Thymus (tissue), 11 donors: ENCODE data around the gene TTLL7. TPM values are rescaled to one million over a fixed set of nuclear protein-coding genes. Genes with fewer than 3 reads are reported as not detected.
"Not testable (repeated sequence)": the region's sequence is repeated elsewhere in the genome, so short reads cannot be mapped to it uniquely, and the experiment has no call there.

Experiments
- DNase-seq, 9 donors: peaks; one replicate each; pipeline ENCODE4 v3.0.0-alpha.2; 2013; ENCODE audit warnings: low spot score in 9 of 9, low read depth in 6 of 9, missing footprints in 1 of 9
- H3K27ac ChIP-seq, 2 donors: one replicate each; pipeline ENCODE4 v1.5.1; 2013; ENCODE audit warnings: control low read depth in 1 of 2, low read depth in 1 of 2, low read length in 1 of 2, mild to moderate bottlenecking in 1 of 2, moderate library complexity in 1 of 2
- H3K27me3 ChIP-seq, 2 donors: one replicate each; pipeline ENCODE4 v1.5.1; 2013; ENCODE audit warnings: low read length in 1 of 2; ENCODE audit not compliant: control insufficient read depth in 2 of 2, insufficient read depth in 1 of 2
- H3K36me3 ChIP-seq, 2 donors: one replicate each; pipeline ENCODE4 v1.5.1; 2013; ENCODE audit warnings: low read length in 1 of 2, mild to moderate bottlenecking in 1 of 2, moderate library complexity in 1 of 2; ENCODE audit not compliant: control insufficient read depth in 2 of 2, insufficient read depth in 2 of 2
- H3K4me1 ChIP-seq, 2 donors: one replicate each; pipeline ENCODE4 v1.5.1; 2013; ENCODE audit warnings: low read length in 2 of 2; ENCODE audit not compliant: control insufficient read depth in 2 of 2, insufficient read depth in 2 of 2
- H3K4me3 ChIP-seq, 2 donors: one replicate each; pipeline ENCODE4 v1.5.1; 2013; ENCODE audit warnings: low read length in 2 of 2, control low read depth in 1 of 2, mild to moderate bottlenecking in 1 of 2
- H3K9me3 ChIP-seq, 2 donors: one replicate each; pipeline ENCODE4 v1.5.1; 2013; ENCODE audit warnings: low read length in 1 of 2, mild to moderate bottlenecking in 1 of 2; ENCODE audit not compliant: control insufficient read depth in 2 of 2, insufficient read depth in 1 of 2
- WGBS: extraction: QIAGEN DNeasy Blood & Tissue Kit; methylation state at CpG from one replicate; pipeline ENCODE4 v1.1.7; 2013; 5-methylcytosine and 5-hydroxymethylcytosine counted together
- polyA plus RNA-seq: library from polyadenylated mRNA; stranded (reverse); fragments of 200-250 nt; gene quantifications from one replicate; pipeline ENCODE4 v1.2.3, GENCODE V29; 2013
- total RNA-seq: library from RNA; stranded (reverse); fragments of 120-200 nt; gene quantifications from one replicate; pipeline ENCODE4 v1.2.4, GENCODE V29; 2013
- donor health status: healthy.

Gene TTLL7
- total and polyA plus RNA-seq, 2 donors = 0.94 to 1.9 TPM

GRCh38 chr1:83928396-83928795 lies 70.5 kb downstream of the TTLL7 start:
- no peak for DNase-seq
- H3K9me3 ChIP-seq = no peaks in the 10 kb centered on the region
- H3K4me3 ChIP-seq = no peak overlapping the region
- H3K36me3 ChIP-seq = no peaks in the 10 kb centered on the region
- H3K27ac ChIP-seq = no peak overlapping the region
- no peaks in the 10 kb centered on the region for H3K27me3 ChIP-seq
- no peaks in the 10 kb centered on the region for H3K4me1 ChIP-seq

GRCh38 chr1:83927701-83928100 lies 71.2 kb downstream of the TTLL7 start:
- Histone ChIP-seq H3K9me3 (no peaks in the 10 kb centered on the region), H3K36me3 (no peaks in the 10 kb centered on the region), H3K27me3 (no peaks in the 10 kb centered on the region), H3K4me1 (no peaks in the 10 kb centered on the region), H3K27ac (no peak overlapping the region), H3K4me3 (no peak overlapping the region)
- 97% methylated on average over 1 of the region's 1 CpG for WGBS
- DNase-seq = no peak

GRCh38 chr1:83927061-83927460 lies 71.9 kb downstream of the TTLL7 start:
- Histone ChIP-seq H3K4me1 (no peaks in the 10 kb centered on the region), H3K9me3 (no peaks in the 10 kb centered on the region), H3K36me3 (no peaks in the 10 kb centered on the region), H3K27ac (no peak overlapping the region), H3K4me3 (no peak overlapping the region), H3K27me3 (no peaks in the 10 kb centered on the region)
- DNase-seq = no peak

GRCh38 chr1:83923553-83923952 lies 75.4 kb downstream of the TTLL7 start:
- WGBS = 93% methylated on average over 2 of the region's 2 CpGs

DNA sequence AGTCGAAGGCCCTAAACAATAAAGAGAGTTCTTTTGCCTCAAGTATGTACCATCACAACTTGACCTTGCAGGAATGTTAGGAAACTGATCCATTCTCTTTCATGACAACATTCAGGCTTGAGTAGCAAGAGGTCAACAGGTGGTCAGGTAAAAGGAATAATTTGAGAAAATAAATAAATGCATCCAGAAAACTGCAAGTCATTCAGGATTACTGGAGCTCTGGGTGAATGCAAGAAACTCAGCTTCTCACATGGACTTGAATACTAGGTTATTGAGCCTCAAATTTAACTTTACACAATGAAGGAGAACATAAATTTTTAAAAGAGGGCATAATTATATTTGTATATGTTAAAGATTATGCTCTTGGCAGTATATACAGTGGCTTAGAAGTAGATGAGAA lies 76.5 kb downstream of the TTLL7 start:
- Histone ChIP-seq H3K27ac (no peak overlapping the region), H3K36me3 (no peaks in the 10 kb centered on the region), H3K4me1 (no peaks in the 10 kb centered on the region), H3K27me3 (no peaks in the 10 kb centered on the region), H3K4me3 (no peak overlapping the region), H3K9me3 (no peaks in the 10 kb centered on the region)
- no peak for DNase-seq
- 69% methylated on average over 1 of the region's 1 CpG for WGBS

More at GRCh38 chr1:83923553-83923952, 75.4 kb downstream of the TTLL7 start:
- DNase-seq = no peak
- Histone ChIP-seq H3K4me3 (no peak overlapping the region), H3K9me3 (no peaks in the 10 kb centered on the region), H3K27me3 (no peaks in the 10 kb centered on the region), H3K4me1 (no peaks in the 10 kb centered on the region), H3K36me3 (no peaks in the 10 kb centered on the region), H3K27ac (no peak overlapping the region)

GRCh38 chr1:83920320-83920719 lies 78.6 kb downstream of the TTLL7 start:
- Histone ChIP-seq H3K4me3 (no peak overlapping the region), H3K27me3 (no peaks in the 10 kb centered on the region), H3K4me1 (no peaks in the 10 kb centered on the region), H3K9me3 (no peaks in the 10 kb centered on the region), H3K36me3 (no peaks in the 10 kb centered on the region), H3K27ac (no peak overlapping the region)
- DNase-seq = no peak
- 96% methylated on average over 1 of the region's 1 CpG for WGBS

GRCh38 chr1:83919872-83920271 lies 79.1 kb downstream of the TTLL7 start:
- no peak overlapping the region for H3K27ac ChIP-seq
- H3K27me3 ChIP-seq = no peaks in the 10 kb centered on the region
- 99% methylated on average over 1 of the region's 1 CpG for WGBS
- no peaks in the 10 kb centered on the region for H3K9me3 ChIP-seq
- no peaks in the 10 kb centered on the region for H3K4me1 ChIP-seq
- H3K36me3 ChIP-seq = no peaks in the 10 kb centered on the region
- H3K4me3 ChIP-seq = no peak overlapping the region
- no peak for DNase-seq

DNA sequence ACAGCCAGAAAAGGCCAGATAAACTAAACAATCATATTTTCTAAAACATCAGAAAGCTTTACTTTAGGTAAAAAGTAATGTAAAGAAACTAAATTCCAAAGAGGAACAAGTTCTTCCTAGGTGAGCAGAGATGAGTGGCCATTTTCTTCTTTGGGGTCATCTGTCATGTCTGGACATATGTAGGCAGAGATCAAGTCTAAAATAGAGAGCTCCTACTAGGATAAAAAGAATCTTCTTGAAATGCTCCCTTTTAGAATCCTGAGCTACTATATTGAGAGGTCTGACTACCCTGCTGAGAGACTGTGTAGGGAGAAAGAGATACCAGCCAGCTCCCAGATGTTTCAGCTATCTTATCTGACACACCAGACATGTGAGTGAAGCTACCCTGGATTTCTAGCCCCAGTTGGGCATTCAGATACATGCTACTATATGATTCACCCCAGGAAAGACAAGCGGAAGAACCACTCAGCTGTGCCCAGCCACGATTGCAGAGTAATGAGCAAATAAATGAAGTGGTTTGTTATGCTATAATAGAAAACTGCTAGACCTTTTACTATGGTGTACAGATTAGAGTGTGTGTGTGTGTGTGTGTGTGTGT lies 80.1 kb downstream of the TTLL7 start:
- Histone ChIP-seq H3K4me1 (no peaks in the 10 kb centered on the region), H3K9me3 (no peaks in the 10 kb centered on the region), H3K27me3 (no peaks in the 10 kb centered on the region), H3K27ac (no peak overlapping the region), H3K4me3 (no peak overlapping the region), H3K36me3 (no peaks in the 10 kb centered on the region)
- 72% methylated on average over 2 of the region's 2 CpGs for WGBS
- no peak for DNase-seq

GRCh38 chr1:83917959-83918358 lies 81.0 kb downstream of the TTLL7 start:
- WGBS = 95% methylated on average over 1 of the region's 1 CpG
- no peaks in the 10 kb centered on the region for H3K36me3 ChIP-seq
- H3K9me3 ChIP-seq = no peaks in the 10 kb centered on the region

DNA sequence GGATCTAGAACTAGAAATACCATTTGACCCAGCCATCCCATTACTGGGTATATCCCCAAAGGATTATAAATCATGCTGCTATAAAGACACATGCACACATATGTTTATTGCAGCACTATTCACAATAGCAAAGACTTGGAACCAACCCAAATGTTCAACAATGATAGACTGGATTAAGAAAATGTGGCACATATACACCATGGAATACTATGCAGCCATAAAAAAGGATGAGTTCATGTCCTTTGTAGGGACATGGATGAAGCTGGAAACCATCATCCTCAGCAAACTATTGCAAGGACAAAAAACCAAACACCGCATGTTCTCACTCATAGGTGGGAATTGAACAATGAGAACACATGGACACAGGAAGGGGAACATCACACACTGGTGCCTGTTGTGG lies 82.8 kb downstream of the TTLL7 start:
- not testable (repeated sequence) for DNase-seq, H3K27ac ChIP-seq, H3K9me3 ChIP-seq, H3K4me3 ChIP-seq, H3K36me3 ChIP-seq, H3K4me1 ChIP-seq, H3K27me3 ChIP-seq
- 71% methylated on average over 1 of the region's 1 CpG for WGBS

More at GRCh38 chr1:83917959-83918358, 81.0 kb downstream of the TTLL7 start:
- H3K27ac ChIP-seq = no peak overlapping the region
- H3K27me3 ChIP-seq = no peaks in the 10 kb centered on the region
- H3K4me3 ChIP-seq = no peak overlapping the region
- no peak for DNase-seq
- H3K4me1 ChIP-seq = no peaks in the 10 kb centered on the region
